WTC11 (cell line): ENCODE results near the gene C9orf153.

ENCODE experiments used
- ATF1 ChIP-seq: sonication (generic); formaldehyde crosslinking; IDR thresholded peaks from 2 replicates; pipeline ENCODE4 v1.8.1; 2023; ENCODE audit warnings: mild to moderate bottlenecking, moderate library complexity, missing genetic modification reagents
- FOXK1 ChIP-seq: sonication (generic); formaldehyde crosslinking; IDR thresholded peaks from 2 replicates; pipeline ENCODE4 v1.8.0; 2022; ENCODE audit warnings: mild to moderate bottlenecking, moderate library complexity, missing genetic modification reagents
- IRF2 ChIP-seq: sonication (generic); formaldehyde crosslinking; IDR thresholded peaks from 2 replicates; pipeline ENCODE4 v1.8.0; 2022; ENCODE audit warnings: low read depth, missing genetic modification reagents, borderline replicate concordance
- MAX ChIP-seq: sonication (generic); formaldehyde crosslinking; IDR thresholded peaks from 2 replicates; pipeline ENCODE4 v1.8.0; 2022; ENCODE audit warnings: mild to moderate bottlenecking, missing genetic modification reagents
- TEAD4 ChIP-seq: sonication (generic); formaldehyde crosslinking; IDR thresholded peaks from 2 replicates; pipeline ENCODE4 v1.8.0; 2022; ENCODE audit warnings: mild to moderate bottlenecking, missing genetic modification reagents
- ZNF263 ChIP-seq: sonication (generic); formaldehyde crosslinking; IDR thresholded peaks from 2 replicates; pipeline ENCODE4 v1.8.1; 2022; ENCODE audit warnings: low read depth, mild to moderate bottlenecking, moderate library complexity, missing genetic modification reagents
- TF ChIP-seq, protein P1 (sequence below): sonication (generic); formaldehyde crosslinking; IDR thresholded peaks from 2 replicates; pipeline ENCODE4 v1.8.0; 2023; ENCODE audit warnings: mild to moderate bottlenecking, missing genetic modification reagents
- TF ChIP-seq, protein P2 (sequence below): fragments of 200-600 bp; IDR thresholded peaks from 2 replicates; pipeline ENCODE4 v1.8.0; 2022; ENCODE audit warnings: antibody characterized with exemption

- TF ChIP-seq TEAD4 (no peak), FOXK1 (CRISPR knock-in tag) (no peak), ATF1 (CRISPR knock-in tag) (no peak), IRF2 (CRISPR knock-in tag) (no peak), MAX (CRISPR knock-in tag) (no peak), ZNF263 (CRISPR knock-in tag) (no peak)
- TF ChIP-seq, protein P1, sequence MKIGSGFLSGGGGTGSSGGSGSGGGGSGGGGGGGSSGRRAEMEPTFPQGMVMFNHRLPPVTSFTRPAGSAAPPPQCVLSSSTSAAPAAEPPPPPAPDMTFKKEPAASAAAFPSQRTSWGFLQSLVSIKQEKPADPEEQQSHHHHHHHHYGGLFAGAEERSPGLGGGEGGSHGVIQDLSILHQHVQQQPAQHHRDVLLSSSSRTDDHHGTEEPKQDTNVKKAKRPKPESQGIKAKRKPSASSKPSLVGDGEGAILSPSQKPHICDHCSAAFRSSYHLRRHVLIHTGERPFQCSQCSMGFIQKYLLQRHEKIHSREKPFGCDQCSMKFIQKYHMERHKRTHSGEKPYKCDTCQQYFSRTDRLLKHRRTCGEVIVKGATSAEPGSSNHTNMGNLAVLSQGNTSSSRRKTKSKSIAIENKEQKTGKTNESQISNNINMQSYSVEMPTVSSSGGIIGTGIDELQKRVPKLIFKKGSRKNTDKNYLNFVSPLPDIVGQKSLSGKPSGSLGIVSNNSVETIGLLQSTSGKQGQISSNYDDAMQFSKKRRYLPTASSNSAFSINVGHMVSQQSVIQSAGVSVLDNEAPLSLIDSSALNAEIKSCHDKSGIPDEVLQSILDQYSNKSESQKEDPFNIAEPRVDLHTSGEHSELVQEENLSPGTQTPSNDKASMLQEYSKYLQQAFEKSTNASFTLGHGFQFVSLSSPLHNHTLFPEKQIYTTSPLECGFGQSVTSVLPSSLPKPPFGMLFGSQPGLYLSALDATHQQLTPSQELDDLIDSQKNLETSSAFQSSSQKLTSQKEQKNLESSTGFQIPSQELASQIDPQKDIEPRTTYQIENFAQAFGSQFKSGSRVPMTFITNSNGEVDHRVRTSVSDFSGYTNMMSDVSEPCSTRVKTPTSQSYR (CRISPR knock-in tag): no peak
- TF ChIP-seq, protein P2, sequence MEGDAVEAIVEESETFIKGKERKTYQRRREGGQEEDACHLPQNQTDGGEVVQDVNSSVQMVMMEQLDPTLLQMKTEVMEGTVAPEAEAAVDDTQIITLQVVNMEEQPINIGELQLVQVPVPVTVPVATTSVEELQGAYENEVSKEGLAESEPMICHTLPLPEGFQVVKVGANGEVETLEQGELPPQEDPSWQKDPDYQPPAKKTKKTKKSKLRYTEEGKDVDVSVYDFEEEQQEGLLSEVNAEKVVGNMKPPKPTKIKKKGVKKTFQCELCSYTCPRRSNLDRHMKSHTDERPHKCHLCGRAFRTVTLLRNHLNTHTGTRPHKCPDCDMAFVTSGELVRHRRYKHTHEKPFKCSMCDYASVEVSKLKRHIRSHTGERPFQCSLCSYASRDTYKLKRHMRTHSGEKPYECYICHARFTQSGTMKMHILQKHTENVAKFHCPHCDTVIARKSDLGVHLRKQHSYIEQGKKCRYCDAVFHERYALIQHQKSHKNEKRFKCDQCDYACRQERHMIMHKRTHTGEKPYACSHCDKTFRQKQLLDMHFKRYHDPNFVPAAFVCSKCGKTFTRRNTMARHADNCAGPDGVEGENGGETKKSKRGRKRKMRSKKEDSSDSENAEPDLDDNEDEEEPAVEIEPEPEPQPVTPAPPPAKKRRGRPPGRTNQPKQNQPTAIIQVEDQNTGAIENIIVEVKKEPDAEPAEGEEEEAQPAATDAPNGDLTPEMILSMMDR: no peak
These were observed 22.2 kb upstream of the C9orf153 start for GRCh38 chr9:86281593-86282076.
